Body of pancreas (tissue), 4 donors: ENCODE data around the gene PFDN2.

ENCODE experiments used
- POLR2A ChIP-seq, 3 donors: fragments of 450-650 bp; IDR thresholded peaks; one replicate each; pipeline ENCODE4 v1.6.1; 2016; ENCODE audit warnings: antibody characterized with exemption in 3 of 3, mild to moderate bottlenecking in 2 of 3
- TF ChIP-seq, protein P1 (sequence below), 7 experiments: fragments of 450-650 bp in 4 of 7; fragments of 200-600 bp in 3 of 7; sonication (generic) in 3 of 7; IDR thresholded peaks; one replicate each; pipeline ENCODE4 v1.5.1; 2016 to 2019; ENCODE audit warnings: antibody characterized with exemption in 7 of 7

DNA sequence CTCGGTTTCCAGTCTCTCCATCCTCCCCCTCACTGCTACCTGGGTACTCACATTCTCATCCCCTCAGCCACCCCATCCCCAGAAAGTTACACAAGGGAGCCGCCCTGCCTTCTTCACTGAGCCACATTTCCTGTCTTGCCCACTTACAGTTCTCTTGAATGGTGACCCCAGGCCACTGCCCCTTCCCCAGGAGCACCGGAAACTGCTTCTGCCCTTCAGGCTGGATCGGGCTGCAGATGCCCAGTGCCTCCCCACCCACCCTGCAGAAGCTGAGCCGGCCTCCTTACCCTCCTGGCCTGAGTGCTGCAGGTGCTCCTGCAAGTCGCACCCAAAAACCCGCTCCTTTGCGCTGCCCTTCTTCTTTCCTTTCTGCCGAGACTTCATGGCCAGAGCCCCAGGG lies 48.6 kb downstream of the PFDN2 start:
- TF ChIP-seq, protein P1, sequence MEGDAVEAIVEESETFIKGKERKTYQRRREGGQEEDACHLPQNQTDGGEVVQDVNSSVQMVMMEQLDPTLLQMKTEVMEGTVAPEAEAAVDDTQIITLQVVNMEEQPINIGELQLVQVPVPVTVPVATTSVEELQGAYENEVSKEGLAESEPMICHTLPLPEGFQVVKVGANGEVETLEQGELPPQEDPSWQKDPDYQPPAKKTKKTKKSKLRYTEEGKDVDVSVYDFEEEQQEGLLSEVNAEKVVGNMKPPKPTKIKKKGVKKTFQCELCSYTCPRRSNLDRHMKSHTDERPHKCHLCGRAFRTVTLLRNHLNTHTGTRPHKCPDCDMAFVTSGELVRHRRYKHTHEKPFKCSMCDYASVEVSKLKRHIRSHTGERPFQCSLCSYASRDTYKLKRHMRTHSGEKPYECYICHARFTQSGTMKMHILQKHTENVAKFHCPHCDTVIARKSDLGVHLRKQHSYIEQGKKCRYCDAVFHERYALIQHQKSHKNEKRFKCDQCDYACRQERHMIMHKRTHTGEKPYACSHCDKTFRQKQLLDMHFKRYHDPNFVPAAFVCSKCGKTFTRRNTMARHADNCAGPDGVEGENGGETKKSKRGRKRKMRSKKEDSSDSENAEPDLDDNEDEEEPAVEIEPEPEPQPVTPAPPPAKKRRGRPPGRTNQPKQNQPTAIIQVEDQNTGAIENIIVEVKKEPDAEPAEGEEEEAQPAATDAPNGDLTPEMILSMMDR (IDR thresholded peaks at IDR 0.05) = no peak
- TF ChIP-seq POLR2A (IDR thresholded peaks at IDR 0.05) = no peak
